Aorta (tissue), 5 donors: ENCODE results near the gene WDR20. TPM values are rescaled to one million over a fixed set of nuclear protein-coding genes. Genes with fewer than 3 reads are reported as not detected.
"Not testable (repeated sequence)": the region's sequence is repeated elsewhere in the genome, so short reads cannot be mapped to it uniquely, and the experiment has no call there.

ENCODE experiments used
- ATAC-seq: fragments of 200-7000 bp; cut with Tn5 transposase; one replicate; pipeline ENCODE4 v1.9.1; 2022; ENCODE audit warnings: moderate library complexity; ENCODE audit not compliant: low FRiP score
- DNase-seq, 2 donors: peaks; one replicate each; pipeline ENCODE4 v3.0.0-alpha.2; 2020
- H3K27ac ChIP-seq, 2 donors: one replicate each; pipeline ENCODE4 v1.5.1; 2013; ENCODE audit warnings: low read length in 2 of 2, mild to moderate bottlenecking in 2 of 2, moderate library complexity in 2 of 2, control low read depth in 1 of 2, inconsistent platforms in 1 of 2, low read depth in 1 of 2
- H3K27me3 ChIP-seq, 2 donors: one replicate each; pipeline ENCODE4 v1.6.1; 2013; ENCODE audit warnings: control low read depth in 1 of 2, low read length in 1 of 2, mild to moderate bottlenecking in 1 of 2, moderate library complexity in 1 of 2; ENCODE audit not compliant: insufficient read depth in 2 of 2, control insufficient read depth in 1 of 2
- H3K36me3 ChIP-seq, 2 donors: one replicate each; pipeline ENCODE4 v1.6.1; 2013; ENCODE audit warnings: control low read depth in 1 of 2, low read length in 1 of 2, mild to moderate bottlenecking in 1 of 2; ENCODE audit not compliant: insufficient read depth in 2 of 2, control insufficient read depth in 1 of 2
- H3K4me1 ChIP-seq, 2 donors: one replicate each; pipeline ENCODE4 v1.6.1; 2013; ENCODE audit warnings: low read length in 2 of 2, control low read depth in 1 of 2, mild to moderate bottlenecking in 1 of 2, moderate library complexity in 1 of 2; ENCODE audit not compliant: insufficient read depth in 2 of 2, control insufficient read depth in 1 of 2
- H3K4me3 ChIP-seq, 2 donors: one replicate each; pipeline ENCODE4 v1.5.1; 2013; ENCODE audit warnings: low read length in 2 of 2, control low read depth in 1 of 2, mild to moderate bottlenecking in 1 of 2
- H3K9me3 ChIP-seq: one replicate; pipeline ENCODE4 v1.6.1; 2013; ENCODE audit warnings: mild to moderate bottlenecking, low read length; ENCODE audit not compliant: control insufficient read depth
- WGBS, 2 donors: extraction: QIAGEN DNeasy Blood & Tissue Kit; methylation state at CpG; one replicate each; pipeline ENCODE4 v1.1.7; 2013; 5-methylcytosine and 5-hydroxymethylcytosine counted together
- intact Hi-C, 2 donors: fragments of 100-400 bp; cut with DNase I; formaldehyde crosslinking; loops; one replicate each; pipeline versions ENCODE4 v1.14.2 to v1.15.0; 2022
- polyA plus RNA-seq, 2 donors: library from polyadenylated mRNA; stranded (reverse); fragments of 200-250 nt; gene quantifications; one replicate each; pipeline ENCODE4 v1.2.3, GENCODE V29; 2013
- total RNA-seq, 2 donors: library from RNA; stranded (reverse); fragmentation: NEBNext Ultra II Directional; extraction: Animal tissue kit (Norgen Biotek cat#: 25700); gene quantifications; one replicate each; pipeline ENCODE4 v1.2.1, GENCODE V29; 2021
- donor health status: healthy with polysubstance abuse.
- donor health status: Bipolar disorder and iron deficiency.
- donor health status: DM: no; HTN: no; CAD: no.
- donor health status: DM: no; HTN: no; CAD: no.
- donor health status: DM: yes; HTN: yes; CAD: no.

The WDR20 gene
- total and polyA plus RNA-seq, 4 donors: 6.6 to 35.0 (median 21.3) TPM

DNA sequence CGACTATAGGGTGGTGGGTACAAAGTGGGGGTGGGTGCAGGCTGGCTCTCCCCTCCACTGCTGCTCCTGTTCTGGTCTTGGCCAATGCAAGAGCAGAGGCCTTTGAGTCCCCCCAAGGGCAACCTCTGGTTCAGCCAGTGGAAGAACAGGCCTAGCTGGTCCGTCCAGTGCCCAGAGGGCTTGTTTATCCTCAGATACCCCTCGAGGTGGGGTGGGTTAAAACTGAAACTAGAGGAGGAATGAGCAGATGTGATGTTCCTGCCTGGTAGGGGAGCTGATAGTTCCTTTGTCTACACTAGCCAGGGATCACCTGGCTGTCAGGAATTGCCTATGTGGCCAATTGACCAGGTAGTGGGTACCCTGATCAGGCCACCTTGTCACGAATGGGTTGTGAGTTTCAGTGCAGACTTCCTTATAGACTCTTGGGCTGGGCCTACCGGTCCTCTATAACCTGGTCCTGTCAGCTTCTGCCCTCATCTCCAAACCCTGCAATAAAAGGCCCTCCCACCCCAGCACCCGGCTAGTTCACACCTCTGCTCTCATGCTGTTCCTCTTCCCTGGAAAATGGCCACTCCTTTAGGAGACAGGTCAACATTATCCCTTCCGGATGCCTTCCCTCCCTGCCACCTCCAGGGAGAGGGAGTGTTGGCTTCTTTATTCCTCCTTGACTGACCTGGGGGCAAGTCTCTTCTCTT, 42.1 kb upstream of the WDR20 start:
- Histone ChIP-seq H3K4me1 (no peaks in the 10 kb centered on the region), H3K27ac (no peak overlapping the region), H3K9me3 (no peaks in the 10 kb centered on the region), H3K4me3 (no peak overlapping the region), H3K36me3 (no peaks in the 10 kb centered on the region), H3K27me3 (no peaks in the 10 kb centered on the region)
- intact Hi-C loops: loop anchor here (5.0 to 10.0 kb wide), 2 partner anchors 50 to 393 kb away; no protein-coding TSS in a partner anchor
- DNase-seq (peak in 1 of 2 donors; percentile 47), ATAC-seq (no peak)
- 77 to 80% methylated on average over 7 of the region's 7 CpGs for WGBS, 2 donors

GRCh38 chr14:102103062-102103695, 36.5 kb upstream of the WDR20 start:
- Histone ChIP-seq H3K36me3 (no peaks in the 10 kb centered on the region), H3K27ac (no peak overlapping the region), H3K9me3 (no peaks in the 10 kb centered on the region), H3K27me3 (no peaks in the 10 kb centered on the region), H3K4me3 (no peak overlapping the region), H3K4me1 (no peaks in the 10 kb centered on the region)
- ATAC-seq (no peak), DNase-seq (no peak)
- 92 to 94% methylated on average over 10 of the region's 10 CpGs for WGBS, 2 donors
- intact Hi-C loops: no loop called here

DNA sequence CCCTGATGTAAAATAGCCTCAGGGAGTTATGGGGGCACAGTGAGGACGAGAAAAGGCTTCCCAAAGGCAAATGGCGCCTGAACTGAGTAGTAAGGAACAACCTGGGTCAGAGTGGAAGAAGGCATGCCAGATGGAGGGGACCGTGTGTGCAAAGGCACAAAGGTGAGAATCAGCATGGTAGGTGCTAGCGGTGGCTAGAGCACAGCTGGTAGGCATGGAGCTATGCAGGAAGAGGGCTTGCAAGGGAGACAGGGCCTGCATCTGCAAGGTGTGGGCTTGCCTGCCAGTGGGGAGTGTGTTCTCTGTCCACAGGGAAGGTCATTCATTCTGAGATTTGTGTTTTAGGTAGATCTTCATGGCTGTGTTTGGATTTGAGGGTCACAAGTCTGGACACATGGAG, 34.3 kb upstream of the WDR20 start:
- Histone ChIP-seq H3K4me1 (no peaks in the 10 kb centered on the region), H3K27me3 (no peaks in the 10 kb centered on the region), H3K4me3 (no peak overlapping the region), H3K36me3 (no peaks in the 10 kb centered on the region), H3K27ac (no peak overlapping the region), H3K9me3 (no peaks in the 10 kb centered on the region)
- DNase-seq: no peak
- 83 to 87% methylated on average over 4 of the region's 4 CpGs for WGBS, 2 donors
- intact Hi-C loops: no loop called here
- ATAC-seq: no peak

GRCh38 chr14:102109332-102109731, 30.4 kb upstream of the WDR20 start:
- H3K4me1 ChIP-seq, H3K27me3 ChIP-seq, intact Hi-C loops, H3K36me3 ChIP-seq, DNase-seq, H3K27ac ChIP-seq, ATAC-seq, H3K4me3 ChIP-seq, H3K9me3 ChIP-seq: not testable (repeated sequence)
- WGBS, 2 donors: 91 to 95% methylated on average over 1 of the region's 1 CpG

DNA sequence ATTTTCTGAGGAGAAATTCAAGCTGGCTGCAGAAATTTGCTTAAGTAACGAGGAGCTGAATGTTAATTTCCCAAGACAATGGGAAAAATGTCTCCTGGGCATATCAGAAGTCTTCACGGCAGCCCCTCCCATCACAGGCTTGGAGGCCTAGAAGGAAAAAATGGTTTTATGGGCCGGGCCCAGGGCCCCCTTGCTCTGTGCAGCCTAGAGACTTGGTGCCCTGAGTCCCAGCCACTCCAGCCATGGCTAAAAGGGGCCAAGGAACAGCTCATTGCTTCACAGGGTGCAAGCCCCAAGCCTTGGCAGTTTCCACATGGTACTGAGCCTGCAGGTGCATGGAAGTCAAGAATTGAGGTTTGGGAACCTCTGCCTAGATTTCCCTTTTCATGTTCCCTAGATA, 28.6 kb upstream of the WDR20 start:
- no peaks in the 10 kb centered on the region for H3K9me3 ChIP-seq
- no peak overlapping the region for H3K27ac ChIP-seq
- no peaks in the 10 kb centered on the region for H3K36me3 ChIP-seq
- 90 to 96% methylated on average over 3 of the region's 3 CpGs for WGBS, 2 donors
- DNase-seq: peak in 1 of 2 donors; percentile 25
- H3K4me1 ChIP-seq: no peaks in the 10 kb centered on the region
- H3K4me3 ChIP-seq: no peak overlapping the region
- no peaks in the 10 kb centered on the region for H3K27me3 ChIP-seq
- intact Hi-C loops: no loop called here
- no peak for ATAC-seq

DNA sequence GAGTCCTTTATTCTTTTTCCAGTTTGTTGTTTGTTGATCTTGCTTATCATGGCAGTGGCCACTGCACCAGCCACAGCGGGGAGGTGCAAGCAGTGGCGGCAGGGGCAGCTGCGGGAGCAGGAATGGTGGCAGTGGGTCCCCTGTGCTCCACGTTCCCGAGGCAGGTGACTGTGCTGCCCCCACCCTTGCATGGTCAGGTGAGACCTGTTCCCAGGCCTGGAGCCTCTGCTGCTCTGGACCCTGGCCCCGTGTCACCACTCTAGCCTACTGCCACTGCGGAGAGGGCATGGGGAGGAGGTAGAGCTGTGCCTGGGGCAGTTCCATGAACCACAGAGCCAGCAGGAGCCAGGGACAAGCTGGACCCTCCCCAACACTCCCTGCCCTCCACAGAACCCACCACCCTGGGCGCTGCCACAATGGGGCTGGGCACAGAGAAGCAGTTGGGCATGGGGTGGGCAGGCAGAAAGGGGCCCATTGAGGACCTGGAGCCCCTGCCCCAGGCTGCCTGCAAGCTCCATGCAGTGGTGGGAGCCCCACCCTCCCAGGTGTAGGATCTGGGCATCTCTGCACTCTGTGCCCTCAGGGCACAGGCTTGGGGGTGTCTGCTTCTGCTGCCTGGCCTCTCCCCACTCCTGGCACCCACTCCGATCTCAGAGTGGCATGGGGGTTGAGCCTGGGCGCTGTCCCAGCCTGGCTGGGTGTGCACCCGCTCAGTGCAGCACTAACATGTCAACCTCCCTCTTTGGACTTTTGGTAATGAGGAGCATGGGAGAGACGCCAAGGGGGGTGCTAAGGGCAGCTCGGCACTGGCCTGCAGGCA, 23.1 kb upstream of the WDR20 start:
- ATAC-seq: no peak
- DNase-seq: peak in 1 of 2 donors; percentile 55
- H3K4me3 ChIP-seq: no peak overlapping the region
- H3K27ac ChIP-seq: no peak overlapping the region
- H3K9me3 ChIP-seq: no peaks in the 10 kb centered on the region
- intact Hi-C loops: no loop called here
- H3K36me3 ChIP-seq: no peaks in the 10 kb centered on the region
- no peaks in the 10 kb centered on the region for H3K4me1 ChIP-seq
- H3K27me3 ChIP-seq: no peaks in the 10 kb centered on the region
- 94% methylated on average over 12 to 13 of the region's 13 CpGs for WGBS, 2 donors

- no peak overlapping the region for H3K4me3 ChIP-seq
- no peak overlapping the region for H3K27ac ChIP-seq
- DNase-seq (peak in 1 of 2 donors; percentile 34), ATAC-seq (no peak)
- 86 to 91% methylated on average over 3 of the region's 3 CpGs for WGBS, 2 donors
- no peaks in the 10 kb centered on the region for H3K36me3 ChIP-seq
- H3K4me1 ChIP-seq: no peaks in the 10 kb centered on the region
- intact Hi-C loops: no loop called here
- H3K27me3 ChIP-seq: no peaks in the 10 kb centered on the region
- no peaks in the 10 kb centered on the region for H3K9me3 ChIP-seq
These were observed 21.8 kb upstream of the WDR20 start for GRCh38 chr14:102117852-102118251.

GRCh38 chr14:102120888-102121287, 18.8 kb upstream of the WDR20 start:
- intact Hi-C loops: no loop called here

More at GRCh38 chr14:102120888-102121287, 18.8 kb upstream of the WDR20 start:
- ATAC-seq (no peak), DNase-seq (peak in 1 of 2 donors; percentile 4)
- no peaks in the 10 kb centered on the region for H3K27me3 ChIP-seq
- H3K27ac ChIP-seq: no peak overlapping the region
- WGBS, 2 donors: 85 to 91% methylated on average over 1 of the region's 1 CpG
- H3K4me3 ChIP-seq: no peak overlapping the region
- no peaks in the 10 kb centered on the region for H3K36me3 ChIP-seq
- H3K4me1 ChIP-seq: no peaks in the 10 kb centered on the region
- H3K9me3 ChIP-seq: no peaks in the 10 kb centered on the region
